ENCODE results near the gene SAMD8. TPM values are rescaled to one million over a fixed set of nuclear protein-coding genes. Genes with fewer than 3 reads are reported as not detected.

SAMD8 gene
- total RNA-seq, 1 donor = 38.1 TPM

DNA sequence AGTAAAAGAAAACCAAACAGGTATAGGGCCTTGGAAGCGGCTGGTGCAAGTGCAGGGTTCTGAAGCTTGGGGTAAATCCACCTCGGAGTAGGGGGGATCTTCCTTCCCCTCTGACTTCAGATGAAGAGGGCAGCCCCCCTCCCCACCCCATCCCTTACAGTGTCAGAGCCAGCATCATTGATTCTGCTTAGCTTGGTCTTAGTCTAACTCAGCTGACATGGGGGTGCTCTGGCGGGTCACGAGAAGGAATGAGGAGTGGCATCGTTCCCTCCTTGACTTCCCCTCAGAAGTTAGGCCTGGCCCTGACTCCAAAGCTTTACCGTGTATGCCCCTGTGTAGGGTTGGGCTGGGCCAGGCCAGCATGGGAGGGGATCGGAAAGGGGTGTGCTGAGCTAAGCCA, 44.2 kb upstream of the SAMD8 start:
- DNase-seq (ENCODE audit: low read depth) = no peak
- no peak for TF ChIP-seq CTCF (IDR thresholded peaks at IDR 0.05; ENCODE audit: insufficient read depth, low read length)
- H3K4me3 ChIP-seq (ENCODE audit: low read depth, low read length) = no peak overlapping the region

DNA sequence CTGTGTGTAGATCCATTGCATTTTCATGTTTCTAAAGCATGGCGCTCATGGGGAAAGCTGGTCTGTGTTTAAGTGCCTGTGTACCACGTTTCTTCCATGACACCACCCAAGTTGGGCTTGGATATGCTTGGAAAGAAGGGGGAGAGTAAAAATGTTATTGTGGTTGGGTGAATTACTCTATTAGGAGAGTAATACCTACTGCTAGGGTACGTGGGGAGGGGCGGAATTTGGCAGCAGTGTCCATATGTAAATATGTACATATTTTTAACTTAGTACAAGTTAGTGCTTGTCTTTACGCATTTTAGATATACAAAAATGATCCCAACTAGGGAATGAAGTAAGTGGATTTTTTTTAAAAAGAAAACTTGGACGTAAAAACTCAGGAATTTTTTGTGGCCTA, 42.9 kb upstream of the SAMD8 start:
- DNase-seq (ENCODE audit: low read depth) = no peak
- no peak for TF ChIP-seq CTCF (IDR thresholded peaks at IDR 0.05; ENCODE audit: insufficient read depth, low read length)
- no peak overlapping the region for H3K4me3 ChIP-seq (ENCODE audit: low read depth, low read length)

DNA sequence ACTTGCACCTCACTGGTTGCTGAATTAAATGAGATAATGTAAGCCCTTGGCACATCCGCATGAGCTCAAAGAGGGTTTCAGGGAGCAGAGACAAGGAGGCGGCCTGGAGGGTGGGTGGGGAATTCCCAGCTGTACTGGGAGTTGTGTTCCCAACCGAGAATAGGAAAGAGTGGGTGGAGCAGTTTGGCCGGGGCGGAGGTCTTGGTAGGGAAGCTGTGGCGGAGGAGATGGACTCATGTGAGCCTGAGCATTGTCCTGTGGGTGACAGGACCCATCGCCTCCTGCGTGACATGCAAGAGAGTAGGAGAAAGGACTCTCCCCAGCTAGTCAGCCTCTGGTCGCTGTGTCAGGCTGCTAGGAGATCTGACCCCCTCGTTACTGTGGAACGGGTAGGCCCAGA, 41.0 kb upstream of the SAMD8 start:
- no peak for DNase-seq (ENCODE audit: low read depth)
- no peak for TF ChIP-seq CTCF (IDR thresholded peaks at IDR 0.05; ENCODE audit: insufficient read depth, low read length)
- H3K4me3 ChIP-seq (ENCODE audit: low read depth, low read length) = no peak overlapping the region

DNA sequence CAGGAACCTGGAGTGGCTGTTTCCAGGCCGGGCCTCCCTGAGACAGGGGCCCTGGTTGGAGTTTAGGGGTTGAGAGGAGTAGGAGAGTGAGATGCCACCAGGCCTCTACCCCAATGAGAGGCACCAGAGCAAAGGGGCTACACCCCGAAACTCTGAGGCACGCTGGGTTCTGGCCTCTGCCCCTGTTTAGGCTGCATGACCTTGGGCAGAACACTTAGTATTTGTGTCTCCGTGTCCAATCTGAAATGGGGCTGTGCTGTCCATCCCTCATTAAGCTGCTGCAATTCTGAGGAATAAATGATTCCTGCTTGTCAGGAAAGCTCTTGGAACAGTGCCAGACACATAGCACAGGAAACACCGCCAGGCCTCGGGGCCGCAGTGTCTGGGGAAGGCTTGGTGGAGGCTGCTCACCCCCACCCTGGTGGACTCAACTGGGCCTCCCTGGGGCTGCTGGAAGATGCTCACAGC, 40.5 kb upstream of the SAMD8 start:
- no peak overlapping the region for H3K4me3 ChIP-seq (ENCODE audit: low read depth, low read length)
- DNase-seq (ENCODE audit: low read depth) = no peak
- no peak for TF ChIP-seq CTCF (IDR thresholded peaks at IDR 0.05; ENCODE audit: insufficient read depth, low read length)

- TF ChIP-seq CTCF (IDR thresholded peaks at IDR 0.05; ENCODE audit: insufficient read depth, low read length) = no peak
- H3K4me3 ChIP-seq (ENCODE audit: low read depth, low read length) = no peak overlapping the region
- no peak for DNase-seq (ENCODE audit: low read depth)
These were observed 39.7 kb upstream of the SAMD8 start for GRCh38 chr10:75071756-75072155.

GRCh38 chr10:75072727-75073126, 38.7 kb upstream of the SAMD8 start:
- no peak for DNase-seq (ENCODE audit: low read depth)
- no peak overlapping the region for H3K4me3 ChIP-seq (ENCODE audit: low read depth, low read length)
- TF ChIP-seq CTCF (IDR thresholded peaks at IDR 0.05; ENCODE audit: insufficient read depth, low read length) = no peak

- TF ChIP-seq CTCF (IDR thresholded peaks at IDR 0.05; ENCODE audit: insufficient read depth, low read length) = no peak
- no peak overlapping the region for H3K4me3 ChIP-seq (ENCODE audit: low read depth, low read length)
- DNase-seq (ENCODE audit: low read depth) = no peak
These were observed 38.0 kb upstream of the SAMD8 start for GRCh38 chr10:75073442-75073841.
